ENCODE results near the gene LPGAT1. TPM values are rescaled to one million over a fixed set of nuclear protein-coding genes. Genes with fewer than 3 reads are reported as not detected.
A peak's percentile ranks its signal among the peaks of the same experiment; 100 is the strongest.

Gene LPGAT1
- total and polyA plus RNA-seq, 2 of the 13 experiments (the other 11 are each of a cell fraction or from before 2014, with no cell fraction given) = 12.1 to 48.3 TPM

DNA sequence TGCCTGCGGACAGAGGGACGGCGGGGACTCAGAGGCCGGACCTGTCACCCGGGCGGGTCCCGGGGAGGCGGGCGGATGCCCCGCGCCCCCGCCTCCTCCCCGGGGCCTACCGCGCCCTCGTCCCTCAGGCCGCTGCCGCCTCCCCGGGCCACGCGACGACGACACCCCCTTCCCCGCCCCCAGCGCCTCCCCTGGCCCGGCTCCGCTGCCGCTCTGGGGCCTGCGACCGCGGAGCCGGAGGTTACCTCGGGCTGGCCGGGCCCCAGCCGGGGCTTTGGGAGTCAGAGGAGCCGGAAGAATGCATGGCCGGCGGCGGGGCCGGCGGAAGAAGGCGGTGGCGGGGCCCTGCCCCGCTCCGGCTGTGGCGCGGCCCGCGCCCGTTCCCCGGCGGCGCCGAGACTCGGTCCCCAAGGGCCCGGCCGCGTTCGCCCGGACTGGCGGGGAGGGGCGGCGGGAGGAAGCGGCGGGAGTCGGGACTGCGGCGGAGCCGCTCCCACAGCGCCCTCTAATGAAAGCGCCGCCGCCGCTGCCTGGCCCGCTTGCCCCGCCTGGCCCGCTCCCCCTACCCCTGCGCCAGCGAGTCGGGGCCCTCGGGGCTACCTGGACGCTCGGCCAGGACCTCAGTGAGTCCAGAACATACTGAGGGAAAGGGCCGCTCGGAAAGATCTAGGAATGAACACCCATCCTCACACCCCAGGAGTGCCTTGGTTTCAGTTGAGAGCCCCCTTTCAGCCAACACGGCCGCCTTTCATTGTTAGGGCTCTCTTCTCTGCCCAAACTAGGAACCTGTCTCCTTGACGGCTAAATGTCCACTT is at the start of gene LPGAT1 (continued):
- TF ChIP-seq, protein P1, sequence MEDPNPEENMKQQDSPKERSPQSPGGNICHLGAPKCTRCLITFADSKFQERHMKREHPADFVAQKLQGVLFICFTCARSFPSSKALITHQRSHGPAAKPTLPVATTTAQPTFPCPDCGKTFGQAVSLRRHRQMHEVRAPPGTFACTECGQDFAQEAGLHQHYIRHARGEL (CRISPR knock-in tag; IDR thresholded peaks at IDR 0.05) = no peak
- TF ChIP-seq ATF3 (CRISPR knock-in tag; IDR thresholded peaks at IDR 0.05) = no peak
- no peak for TF ChIP-seq ZNF33B (CRISPR knock-in tag; IDR thresholded peaks at IDR 0.05)
- TF ChIP-seq ARNT2 (CRISPR knock-in tag; IDR thresholded peaks at IDR 0.05; ENCODE audit: low read depth) = peak; percentile 72
- no peak for TF ChIP-seq GMEB1 (CRISPR knock-in tag; IDR thresholded peaks at IDR 0.05; ENCODE audit: borderline replicate concordance)
- no peak for TF ChIP-seq ZNF572 (CRISPR knock-in tag; IDR thresholded peaks at IDR 0.05)
- TF ChIP-seq HMG20A (CRISPR knock-in tag; IDR thresholded peaks at IDR 0.05; ENCODE audit: borderline replicate concordance) = no peak
- no peak for TF ChIP-seq ZNF644 (CRISPR knock-in tag; IDR thresholded peaks at IDR 0.05; ENCODE audit: low read depth)
- no peak for TF ChIP-seq ZBTB49 (CRISPR knock-in tag; IDR thresholded peaks at IDR 0.05; ENCODE audit: borderline replicate concordance)
- no peak for TF ChIP-seq ZKSCAN1 (IDR thresholded peaks at IDR 0.05; ENCODE audit: low read length)
- TF ChIP-seq, protein P2, sequence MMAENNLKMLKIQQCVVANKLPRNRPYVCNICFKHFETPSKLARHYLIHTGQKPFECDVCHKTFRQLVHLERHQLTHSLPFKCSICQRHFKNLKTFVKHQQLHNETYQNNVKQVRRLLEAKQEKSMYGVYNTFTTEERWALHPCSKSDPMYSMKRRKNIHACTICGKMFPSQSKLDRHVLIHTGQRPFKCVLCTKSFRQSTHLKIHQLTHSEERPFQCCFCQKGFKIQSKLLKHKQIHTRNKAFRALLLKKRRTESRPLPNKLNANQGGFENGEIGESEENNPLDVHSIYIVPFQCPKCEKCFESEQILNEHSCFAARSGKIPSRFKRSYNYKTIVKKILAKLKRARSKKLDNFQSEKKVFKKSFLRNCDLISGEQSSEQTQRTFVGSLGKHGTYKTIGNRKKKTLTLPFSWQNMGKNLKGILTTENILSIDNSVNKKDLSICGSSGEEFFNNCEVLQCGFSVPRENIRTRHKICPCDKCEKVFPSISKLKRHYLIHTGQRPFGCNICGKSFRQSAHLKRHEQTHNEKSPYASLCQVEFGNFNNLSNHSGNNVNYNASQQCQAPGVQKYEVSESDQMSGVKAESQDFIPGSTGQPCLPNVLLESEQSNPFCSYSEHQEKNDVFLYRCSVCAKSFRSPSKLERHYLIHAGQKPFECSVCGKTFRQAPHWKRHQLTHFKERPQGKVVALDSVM (CRISPR knock-in tag; IDR thresholded peaks at IDR 0.05) = peak; percentile 20; the same call in 1 of the 2 replicates
- no peak for TF ChIP-seq ZNF101 (CRISPR knock-in tag; IDR thresholded peaks at IDR 0.05; ENCODE audit: borderline replicate concordance, low read depth)
- no peak for TF ChIP-seq MYC (CRISPR knock-in tag; IDR thresholded peaks at IDR 0.05; ENCODE audit: borderline replicate concordance)
- no peak for TF ChIP-seq TOPORS (CRISPR knock-in tag; IDR thresholded peaks at IDR 0.05)
- TF ChIP-seq NRL (CRISPR knock-in tag; IDR thresholded peaks at IDR 0.05; ENCODE audit: borderline replicate concordance) = no peak
- no peak for TF ChIP-seq ZNF75D (CRISPR knock-in tag; IDR thresholded peaks at IDR 0.05; ENCODE audit: borderline replicate concordance)
- TF ChIP-seq BRD4 (CRISPR knock-in tag; IDR thresholded peaks at IDR 0.05) = 0 out of 2 replicates have a peak, but pooled peaks have one; percentile 33
- TF ChIP-seq KLF16 (CRISPR knock-in tag; IDR thresholded peaks at IDR 0.05) = no peak
- no peak for TF ChIP-seq MED1 (CRISPR knock-in tag; IDR thresholded peaks at IDR 0.05)
- TF ChIP-seq ZBTB3 (CRISPR knock-in tag; IDR thresholded peaks at IDR 0.05; ENCODE audit: borderline replicate concordance, low read depth) = no peak
- no peak for TF ChIP-seq CHD4 (IDR thresholded peaks at IDR 0.05; ENCODE audit: borderline replicate concordance, low read length)
- no peak for TF ChIP-seq AHR (CRISPR knock-in tag; IDR thresholded peaks at IDR 0.05)
- no peak for TF ChIP-seq SMAD9 (CRISPR knock-in tag; IDR thresholded peaks at IDR 0.05)

All from HepG2 (cell line).